ENCODE measurements around the gene GPM6B.

GPM6B gene, protein sequence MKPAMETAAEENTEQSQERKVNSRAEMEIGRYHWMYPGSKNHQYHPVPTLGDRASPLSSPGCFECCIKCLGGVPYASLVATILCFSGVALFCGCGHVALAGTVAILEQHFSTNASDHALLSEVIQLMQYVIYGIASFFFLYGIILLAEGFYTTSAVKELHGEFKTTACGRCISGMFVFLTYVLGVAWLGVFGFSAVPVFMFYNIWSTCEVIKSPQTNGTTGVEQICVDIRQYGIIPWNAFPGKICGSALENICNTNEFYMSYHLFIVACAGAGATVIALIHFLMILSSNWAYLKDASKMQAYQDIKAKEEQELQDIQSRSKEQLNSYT

DNA sequence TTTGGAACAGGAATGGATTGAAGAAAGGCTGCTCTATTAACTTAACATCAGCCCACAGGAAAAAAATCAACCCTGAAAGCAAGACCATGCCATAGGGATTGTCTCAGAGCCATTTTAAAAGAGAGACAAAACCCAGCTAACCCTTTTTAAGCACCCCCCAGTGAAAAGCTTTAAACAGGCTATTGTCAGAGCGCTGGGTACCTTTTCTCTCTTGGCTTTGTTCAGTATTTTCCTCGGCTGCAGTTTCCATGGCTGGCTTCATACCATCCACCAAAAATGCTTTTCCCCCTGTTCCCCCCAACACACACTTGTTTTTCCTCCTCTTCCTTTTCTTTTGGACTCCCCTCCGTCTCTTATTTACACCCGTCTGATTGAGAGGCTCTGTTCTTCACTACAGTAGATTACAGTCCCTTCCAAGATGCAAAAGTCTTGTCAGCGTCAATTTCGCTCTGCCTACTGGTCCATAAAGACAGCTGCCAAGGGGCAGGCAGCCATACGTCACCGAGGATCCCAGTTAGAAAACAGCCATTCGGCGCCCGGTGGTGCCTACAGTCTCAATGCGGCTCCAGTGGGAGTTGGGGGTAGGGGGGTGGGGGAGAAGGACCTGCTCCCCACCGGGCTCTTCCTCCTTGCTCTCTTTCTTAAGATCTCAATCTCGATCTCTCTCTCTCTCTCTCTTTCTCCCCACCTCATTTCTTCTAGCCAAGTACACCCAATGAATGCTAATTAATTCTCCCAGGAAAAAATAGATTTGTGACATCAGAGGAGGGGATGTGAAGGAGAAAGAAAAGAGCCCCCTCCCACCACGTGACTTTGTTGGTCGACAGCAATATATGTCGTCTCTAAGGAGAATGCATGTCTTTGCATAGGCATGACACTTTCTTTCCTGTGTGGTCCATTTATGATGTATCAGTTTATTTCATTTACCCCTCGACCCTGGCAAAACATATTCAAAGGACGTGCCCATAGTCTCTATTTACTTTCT is at the start of gene GPM6B:
GPM6B (minus strand) TSS at position 451 of the 985 bp plus-strand sequence; CDS start at position 262, 189 bp downstream.
- in situ Hi-C loops (cut with MboI; ENCODE audit: low sequenced_read_pairs) = no loop called here

DNA sequence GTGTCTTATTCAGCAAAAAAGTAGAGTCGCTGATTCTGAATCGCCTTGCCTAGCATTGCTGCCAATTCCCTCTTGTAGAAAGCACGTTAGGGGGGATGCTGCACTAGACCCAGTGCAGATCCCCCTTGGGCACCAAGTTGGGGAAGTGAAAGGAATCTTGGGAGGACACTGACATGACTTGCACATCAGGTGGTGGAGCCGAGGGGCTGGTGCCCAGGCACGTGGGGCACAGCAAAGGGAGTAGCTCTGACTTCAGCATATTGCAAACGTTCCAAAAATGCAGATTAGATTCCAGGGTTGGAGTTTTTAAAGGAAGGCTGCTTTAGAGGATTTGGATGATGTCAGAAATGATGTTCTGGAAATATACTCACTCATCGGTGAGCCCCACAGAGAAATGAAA is 47.4 kb upstream of the GPM6B start:
- in situ Hi-C loops (cut with MboI; ENCODE audit: low sequenced_read_pairs) = no loop called here

DNA sequence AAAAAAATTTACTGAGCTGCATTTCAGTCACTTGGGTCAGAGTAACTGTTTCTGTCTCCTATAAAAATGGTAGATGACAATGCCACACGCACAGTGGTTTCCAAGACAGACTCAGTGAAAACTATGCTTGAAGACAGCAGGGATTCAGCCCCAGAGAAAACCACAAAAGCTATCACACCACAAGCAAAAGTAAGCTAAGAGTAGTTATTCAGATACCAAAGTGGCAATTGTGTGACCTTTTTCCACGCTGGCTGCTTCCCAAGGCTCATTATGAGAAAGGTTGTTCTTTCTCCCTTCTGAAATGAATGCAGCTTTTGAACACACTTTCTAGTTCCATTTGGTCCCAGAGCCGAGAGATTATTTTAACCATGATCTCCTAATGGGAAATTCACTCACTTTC is 46.4 kb upstream of the GPM6B start:
- in situ Hi-C loops (cut with MboI; ENCODE audit: low sequenced_read_pairs) = no loop called here

DNA sequence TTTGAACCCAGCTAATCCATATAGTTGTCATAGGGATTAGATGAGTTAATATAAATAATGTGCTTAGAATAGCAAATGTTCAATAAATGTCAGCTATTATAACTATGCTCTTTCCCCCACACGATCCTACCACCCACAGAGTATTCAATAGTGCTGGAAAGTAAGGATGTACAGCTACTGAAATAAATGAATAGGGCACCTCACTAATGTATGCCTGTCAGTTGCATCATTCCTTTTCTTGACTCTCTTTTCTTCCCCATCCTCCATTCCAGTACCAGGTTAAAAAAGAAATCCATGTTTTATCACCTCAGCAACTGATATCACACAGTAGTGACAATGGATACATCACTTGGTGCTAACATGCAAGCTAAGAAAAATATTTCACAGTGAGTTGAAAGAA is 42.8 kb upstream of the GPM6B start:
- in situ Hi-C loops (cut with MboI; ENCODE audit: low sequenced_read_pairs) = no loop called here

DNA sequence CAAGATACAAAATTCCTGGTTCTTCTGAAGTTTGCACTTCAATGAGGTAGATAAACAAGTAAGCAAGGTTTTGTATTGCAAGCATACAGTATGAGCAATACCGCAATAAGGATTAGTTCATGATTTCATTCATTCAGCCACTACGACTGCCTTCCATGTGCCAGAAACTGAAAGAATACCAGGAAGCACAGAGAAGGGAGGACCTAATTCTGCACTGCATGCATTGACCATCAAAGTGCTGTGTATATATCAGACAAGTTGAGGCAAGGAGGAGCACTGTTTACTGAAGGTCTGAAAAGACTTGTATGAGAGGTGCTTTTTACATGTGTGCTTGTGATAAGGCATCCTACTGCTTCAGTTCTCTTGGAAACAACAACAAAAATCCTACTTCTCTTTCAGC is 40.9 kb upstream of the GPM6B start:
- in situ Hi-C loops (cut with MboI; ENCODE audit: low sequenced_read_pairs) = no loop called here

DNA sequence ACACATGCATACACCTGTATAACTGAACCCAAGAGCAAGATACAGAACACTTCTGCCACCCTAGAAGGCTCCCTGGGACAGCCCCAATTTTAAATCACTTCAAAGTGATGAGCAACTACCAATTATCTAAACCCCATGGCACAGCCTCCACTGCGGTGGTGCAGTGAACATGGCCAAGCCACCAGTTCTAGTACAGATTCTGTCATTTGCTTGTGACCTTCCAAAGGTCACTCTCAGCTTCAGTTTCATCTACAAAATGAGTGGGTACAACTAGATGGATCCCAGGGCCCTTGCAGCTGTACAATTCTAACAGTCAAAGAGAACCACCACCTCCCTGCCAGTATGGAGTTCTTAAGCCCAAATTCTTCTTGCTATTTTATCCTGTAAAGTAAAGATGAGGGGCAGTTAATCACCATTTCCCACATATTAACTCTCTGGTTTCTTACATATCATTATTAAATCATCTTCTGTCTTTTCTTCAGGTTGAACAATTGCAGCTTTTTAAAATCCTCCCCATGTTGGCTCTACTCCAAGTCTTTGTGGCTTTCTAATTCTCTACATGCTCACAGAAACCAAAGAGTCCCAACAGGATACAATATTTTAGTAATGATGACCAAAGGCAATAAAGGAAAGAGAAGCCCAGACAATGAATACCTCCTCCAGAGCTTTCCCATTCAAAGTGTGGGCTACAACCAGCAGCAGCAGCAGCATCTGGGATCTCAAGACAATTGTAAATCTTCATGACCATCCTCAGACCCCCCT is 39.0 kb upstream of the GPM6B start:
- in situ Hi-C loops (cut with MboI; ENCODE audit: low sequenced_read_pairs) = no loop called here

DNA sequence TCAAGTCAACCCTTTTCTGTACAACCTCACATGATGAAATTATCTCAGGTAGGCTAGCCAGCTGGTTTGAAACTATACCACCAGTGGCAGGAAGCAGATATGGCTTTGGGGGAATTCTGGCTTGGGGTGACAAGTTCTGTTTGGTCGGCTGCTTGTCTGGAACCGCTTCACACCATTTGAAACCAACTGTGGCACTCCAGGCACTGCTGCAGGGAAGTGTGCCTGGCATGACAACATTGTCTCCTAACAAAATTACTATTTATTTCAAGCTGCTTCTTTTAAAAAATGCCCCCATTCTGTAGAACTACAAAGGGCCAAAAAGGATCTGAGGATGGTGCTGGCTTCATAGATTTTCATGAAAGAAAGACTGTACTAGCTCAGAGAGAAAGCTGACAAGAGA is 37.1 kb upstream of the GPM6B start:
- in situ Hi-C loops (cut with MboI; ENCODE audit: low sequenced_read_pairs) = no loop called here

DNA sequence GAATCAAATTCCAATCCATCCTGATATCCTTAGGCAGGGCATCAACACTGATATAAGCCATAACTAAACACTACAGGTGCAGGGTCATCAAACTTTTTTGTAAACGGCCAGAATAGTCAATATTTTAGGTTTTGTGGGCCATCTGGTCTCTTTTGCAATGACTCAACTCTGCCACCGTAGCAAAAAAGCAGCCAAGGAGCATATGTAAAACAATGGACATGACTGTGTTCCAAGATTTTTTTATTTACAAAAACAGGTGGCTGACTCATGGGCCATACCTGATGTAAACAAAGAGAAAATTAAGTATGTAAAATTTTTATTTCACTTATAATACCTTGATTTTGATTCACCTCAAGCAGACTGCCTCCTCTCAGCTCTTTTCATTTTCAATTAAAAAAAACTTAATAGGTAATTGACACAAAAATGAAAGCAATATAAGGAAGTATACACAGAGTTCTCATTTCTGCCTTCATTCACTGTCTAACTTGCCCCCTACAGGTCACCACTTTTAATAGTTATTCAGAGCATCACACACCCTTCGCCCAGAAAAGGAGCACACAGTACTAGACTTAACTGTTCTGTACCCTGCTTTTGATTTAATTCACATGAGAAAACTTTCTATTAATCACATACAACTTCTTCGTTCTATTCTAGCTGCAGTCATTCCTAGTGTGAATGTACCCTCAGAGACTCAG is 35.3 kb upstream of the GPM6B start:
- in situ Hi-C loops (cut with MboI; ENCODE audit: low sequenced_read_pairs) = no loop called here

DNA sequence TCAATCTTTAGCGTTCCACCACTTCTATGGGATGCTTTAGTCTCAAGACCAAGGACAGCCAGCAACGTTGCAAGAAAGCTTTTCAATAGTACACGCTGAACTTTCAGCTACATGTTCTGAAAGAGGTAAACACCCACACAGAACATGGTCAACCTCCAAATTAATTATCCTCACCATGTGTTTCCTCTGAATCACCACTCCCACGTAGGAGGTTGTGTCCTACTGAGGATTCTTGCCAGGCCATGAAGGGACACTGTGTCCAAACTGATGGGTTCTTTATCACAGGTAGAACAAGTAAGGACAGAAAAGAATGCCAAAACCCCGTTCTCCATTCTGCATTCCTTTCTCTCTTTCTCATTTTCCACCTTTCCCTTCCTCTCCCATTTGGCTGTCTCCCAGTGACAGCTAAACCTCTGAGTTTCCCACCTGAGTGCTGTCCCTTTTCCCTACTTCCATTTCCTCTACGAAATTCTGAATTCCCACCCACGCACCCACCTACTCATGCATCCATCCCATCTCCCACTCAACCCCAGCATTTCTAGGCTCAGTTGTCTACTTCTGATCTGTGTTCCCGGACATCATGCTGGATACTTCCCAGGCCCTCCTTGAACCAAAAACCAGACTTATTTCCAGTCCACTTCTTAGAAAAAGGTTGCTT is 29.0 kb upstream of the GPM6B start:
- in situ Hi-C loops (cut with MboI; ENCODE audit: low sequenced_read_pairs) = no loop called here

DNA sequence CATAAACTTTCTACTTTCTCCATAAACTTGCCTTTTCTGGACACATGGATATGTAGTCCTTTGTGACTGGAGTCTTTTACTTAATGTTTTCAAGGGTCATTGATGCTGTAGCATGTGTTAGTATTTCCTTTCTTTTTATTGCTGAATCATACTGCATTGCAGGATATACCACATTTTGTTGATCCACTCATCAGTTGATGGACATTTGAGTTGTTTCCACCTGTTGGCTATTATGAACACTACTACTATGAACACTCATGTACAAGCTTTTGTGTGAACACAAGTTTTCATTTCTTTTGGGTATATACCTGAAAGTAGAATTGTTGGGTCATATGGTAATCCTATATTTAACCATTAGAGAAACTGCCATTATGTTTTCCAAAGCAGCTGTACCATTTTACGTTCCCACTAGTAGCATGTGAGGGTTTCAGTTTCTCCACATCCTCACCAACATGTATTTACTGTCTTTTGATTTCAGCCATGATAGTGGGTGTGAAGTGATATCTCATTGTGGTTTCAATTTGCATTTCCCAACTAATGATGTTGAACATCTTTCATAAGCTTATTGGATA is 26.3 kb upstream of the GPM6B start:
- in situ Hi-C loops (cut with MboI; ENCODE audit: low sequenced_read_pairs) = no loop called here

DNA sequence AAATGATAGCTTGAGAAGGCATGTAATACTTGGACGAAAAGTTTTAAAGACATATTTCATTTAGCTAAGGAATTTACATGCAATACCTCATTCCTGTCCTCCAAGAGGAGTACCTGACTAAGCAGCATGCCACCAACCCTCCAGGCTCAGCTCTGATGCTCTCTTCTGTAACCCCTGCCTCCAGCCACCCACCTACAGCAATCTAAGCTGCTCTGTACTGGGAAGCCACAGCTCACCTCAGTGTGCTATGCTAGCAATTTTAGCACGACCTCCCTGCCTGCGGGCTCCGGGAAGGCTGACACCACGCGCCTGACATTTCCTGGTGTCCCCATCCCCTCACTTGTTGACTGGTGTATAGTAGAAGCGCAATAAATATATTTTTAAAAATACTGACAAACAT is 23.2 kb upstream of the GPM6B start:
- in situ Hi-C loops (cut with MboI; ENCODE audit: low sequenced_read_pairs) = no loop called here

DNA sequence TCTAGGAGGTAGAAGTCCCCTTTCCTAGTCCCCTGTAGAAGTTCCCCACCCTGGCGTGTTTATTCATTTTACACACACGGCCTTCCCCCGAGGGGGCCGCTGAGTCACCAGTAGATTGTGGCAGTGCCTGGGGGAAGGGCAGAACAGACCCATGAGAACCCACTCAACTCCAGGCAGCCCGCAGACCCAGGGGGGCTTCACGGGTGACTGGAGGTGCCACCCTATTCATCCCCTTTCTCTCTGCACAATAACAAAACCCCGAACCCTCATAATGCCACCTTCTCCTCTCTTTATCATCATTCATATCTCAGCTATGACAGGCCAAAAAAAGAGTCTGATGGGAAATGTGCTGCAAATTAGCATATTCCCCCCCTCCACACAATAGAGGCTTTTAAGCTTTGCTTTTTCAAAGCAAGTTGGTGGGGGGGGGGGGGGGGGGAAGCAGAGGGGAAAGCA is 20.4 kb upstream of the GPM6B start:
- in situ Hi-C loops (cut with MboI; ENCODE audit: low sequenced_read_pairs) = no loop called here

DNA sequence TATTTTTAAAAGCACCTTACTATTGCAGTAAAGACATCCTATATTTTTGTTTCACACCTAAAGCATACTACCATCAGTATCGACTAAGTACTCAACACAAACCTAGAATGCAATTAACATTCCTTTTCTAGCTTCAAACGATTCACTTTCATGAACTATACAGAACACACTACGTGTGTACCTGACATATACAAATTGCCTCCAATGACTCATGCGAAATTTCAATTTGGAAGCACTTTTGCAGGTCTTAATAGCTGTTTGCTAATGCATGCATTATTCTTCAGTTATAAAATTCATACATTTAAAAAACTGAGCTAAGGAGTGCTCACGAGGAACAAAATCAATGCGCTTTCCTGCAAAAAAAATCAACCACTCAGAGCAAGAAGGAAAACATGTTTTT is 19.7 kb upstream of the GPM6B start:
- in situ Hi-C loops (cut with MboI; ENCODE audit: low sequenced_read_pairs) = no loop called here

DNA sequence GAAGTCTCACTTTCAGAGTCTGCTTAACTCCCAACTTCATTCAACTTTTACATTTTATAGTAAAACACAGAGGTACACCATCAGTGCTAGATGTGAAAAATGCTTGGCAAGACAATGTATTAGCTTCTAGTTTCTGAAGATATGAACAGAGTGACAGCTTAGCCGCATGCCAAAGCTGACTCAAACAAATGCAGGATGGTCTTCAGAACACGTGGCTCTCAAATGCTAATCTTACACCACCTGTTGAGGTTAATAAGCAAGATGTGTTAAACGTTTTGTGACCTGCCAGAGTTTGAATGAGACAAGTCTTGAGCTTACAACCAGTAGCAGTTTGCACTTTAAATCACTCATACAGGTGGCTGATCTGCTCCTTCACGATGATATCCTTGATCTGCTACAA is 18.9 kb upstream of the GPM6B start:
- in situ Hi-C loops (cut with MboI; ENCODE audit: low sequenced_read_pairs) = no loop called here

DNA sequence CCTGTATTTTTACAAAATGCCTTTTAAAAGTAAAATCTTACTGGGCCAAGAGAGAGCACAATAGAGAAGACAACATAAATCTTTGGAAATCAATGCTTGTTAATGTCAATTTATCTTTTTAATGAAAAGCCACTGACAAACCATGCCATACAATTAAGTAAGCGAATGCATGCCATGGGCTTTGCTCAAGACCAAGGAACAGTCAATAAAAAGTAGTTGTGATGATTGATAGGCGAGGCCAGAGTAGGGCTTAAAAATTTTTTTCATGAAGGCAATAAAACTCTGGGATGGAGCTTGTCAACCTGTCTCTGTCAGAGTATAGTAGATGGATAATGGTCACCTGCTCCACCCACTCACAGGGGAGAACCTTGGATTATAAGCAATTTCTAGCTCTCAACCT is 17.5 kb upstream of the GPM6B start:
- in situ Hi-C loops (cut with MboI; ENCODE audit: low sequenced_read_pairs) = no loop called here

DNA sequence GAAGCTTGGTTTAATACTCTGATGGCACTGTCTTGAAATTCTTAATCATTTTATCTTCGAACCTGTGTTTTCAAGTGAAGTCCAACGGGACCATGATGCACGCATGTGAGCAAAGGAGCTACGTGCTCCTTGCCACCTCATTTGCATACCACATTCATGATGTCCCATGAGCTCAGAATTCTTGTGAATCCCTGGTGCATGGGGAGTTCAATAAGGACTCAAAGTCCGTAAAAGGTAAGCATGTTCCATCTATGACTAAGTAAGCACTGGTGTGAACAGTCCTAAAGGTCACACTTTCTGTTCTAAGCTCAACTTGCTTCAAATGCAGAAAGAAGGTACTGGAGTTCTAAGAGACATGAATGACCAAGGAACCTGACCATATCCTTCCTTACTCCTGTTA is 13.1 kb upstream of the GPM6B start:
- in situ Hi-C loops (cut with MboI; ENCODE audit: low sequenced_read_pairs) = no loop called here

DNA sequence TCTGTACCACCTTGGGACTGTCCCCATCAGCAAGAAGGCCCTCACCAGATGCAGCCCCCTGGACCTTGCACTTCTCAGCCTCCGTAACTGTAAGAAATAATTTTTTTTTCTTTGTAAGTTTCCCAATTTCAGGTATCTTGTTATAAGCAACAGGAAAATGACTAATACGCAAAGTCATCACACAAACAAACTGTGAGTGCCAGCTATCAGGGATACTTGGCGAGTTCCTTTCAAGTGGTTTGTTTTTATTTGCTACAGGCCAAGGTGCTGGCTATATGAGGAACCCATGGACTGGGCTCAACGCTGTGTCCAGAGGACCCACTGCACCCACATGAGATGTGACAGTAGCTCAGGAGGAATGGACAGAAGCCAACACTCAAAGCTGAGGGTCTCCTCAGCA is 11.5 kb upstream of the GPM6B start:
- in situ Hi-C loops (cut with MboI; ENCODE audit: low sequenced_read_pairs) = no loop called here

DNA sequence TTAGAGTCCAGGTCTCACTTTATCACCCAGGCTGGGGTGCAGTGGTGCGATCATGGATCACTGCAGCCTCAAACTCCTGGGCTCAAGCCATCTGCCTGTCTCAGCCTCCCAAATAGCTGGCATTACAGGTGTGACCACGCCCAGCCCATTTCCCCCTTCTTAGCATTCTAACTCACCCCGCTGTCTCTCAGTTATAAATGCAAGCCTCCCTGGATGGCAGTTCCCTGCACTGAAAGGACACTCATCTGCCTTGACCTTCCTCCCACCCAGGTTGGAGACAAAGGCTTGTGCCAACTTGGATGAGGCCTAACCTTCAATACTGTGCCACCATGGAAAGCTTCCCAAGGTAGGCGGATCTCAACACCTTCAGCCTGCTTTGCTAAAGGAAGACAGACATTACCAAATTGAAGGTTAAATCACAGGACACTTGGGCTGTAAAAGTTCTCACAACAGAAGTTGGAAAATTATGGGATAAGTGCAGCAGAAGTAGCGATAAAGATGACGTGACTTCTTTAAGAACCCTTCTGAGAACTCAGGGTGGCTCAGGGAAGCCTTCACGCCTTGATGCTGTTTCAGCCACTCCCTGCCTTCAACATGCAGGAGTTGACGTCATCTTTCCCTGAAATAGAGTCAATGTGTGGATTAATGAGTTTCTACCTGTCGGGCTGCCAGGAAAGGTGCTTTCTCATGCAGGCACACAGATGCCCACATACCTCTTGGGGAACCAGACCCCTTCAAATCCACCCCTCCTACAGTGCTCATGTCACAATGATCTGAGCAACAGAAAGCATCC is 10.6 kb upstream of the GPM6B start:
- in situ Hi-C loops (cut with MboI; ENCODE audit: low sequenced_read_pairs) = no loop called here

DNA sequence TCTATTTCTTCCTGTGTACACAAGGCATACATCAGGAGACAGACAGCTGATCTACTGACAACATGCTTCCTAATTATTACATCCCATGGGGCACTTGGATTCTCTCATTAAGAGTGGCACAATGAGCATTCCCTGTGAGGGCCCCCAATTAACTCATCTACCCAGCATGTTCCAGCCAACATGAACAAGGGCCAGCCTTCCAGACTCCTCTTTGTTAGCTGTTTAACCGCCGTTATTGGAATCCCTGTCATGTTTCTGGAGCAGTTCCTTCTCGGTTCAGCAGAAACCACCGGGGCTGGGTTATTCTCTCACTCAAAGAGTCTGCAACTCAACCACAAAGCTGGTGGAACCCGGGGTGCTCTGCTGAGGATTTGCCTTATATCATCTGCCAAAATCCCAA is 9.9 kb upstream of the GPM6B start:
- in situ Hi-C loops (cut with MboI; ENCODE audit: low sequenced_read_pairs) = no loop called here

Measured in HL-60/S4 treated with retinoic acid at 250 ng/mL for 4 days and 3 days (cell line).